Measurements from ENCODE around the gene PITPNM3. TPM values are rescaled to one million over a fixed set of nuclear protein-coding genes. Genes with fewer than 3 reads are reported as not detected.

PITPNM3 gene
- total and polyA plus RNA-seq, 2 experiments from 2014 or later: 1.0 to 1.5 TPM

DNA sequence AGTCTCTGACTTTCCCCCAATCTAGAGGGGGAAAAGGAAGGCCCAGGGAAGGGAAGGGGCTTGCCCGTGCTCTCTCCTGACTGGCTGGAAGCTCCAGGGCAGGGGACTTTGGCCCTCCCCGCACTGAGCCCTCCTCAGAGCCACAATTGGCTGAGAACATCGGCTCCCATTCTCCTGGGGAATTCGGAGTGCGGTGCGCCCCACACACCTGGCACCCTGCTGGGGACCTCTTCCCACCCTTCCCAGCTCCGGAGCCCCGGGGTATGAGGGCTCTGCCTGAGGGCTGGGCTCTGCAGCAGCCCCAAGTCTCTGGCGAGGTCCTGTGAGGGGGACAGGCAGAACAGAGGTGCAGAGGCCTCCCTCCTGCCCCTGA lies 76.1 kb downstream of the PITPNM3 start:
- H3K27ac ChIP-seq (ENCODE audit: low read depth): no peak overlapping the region
- no peaks in the 10 kb centered on the region for H3K9me2 ChIP-seq (ENCODE audit: insufficient read depth)
- H3K4me1 Mint-ChIP-seq: peaks cover 13% of the 10 kb centered on the region
- no peaks in the 10 kb centered on the region for H4K20me1 ChIP-seq (replicated peaks; ENCODE audit: insufficient read depth)
- ATAC-seq (peak; percentile 83), DNase-seq (ENCODE audit: low spot score) (peak; percentile 30)
- peak overlapping the region; percentile 69 for H2AFZ ChIP-seq
- no peak overlapping the region for H3K4me3 ChIP-seq
- H3K79me2 ChIP-seq (replicated peaks; ENCODE audit: insufficient read depth): no peaks in the 10 kb centered on the region
- H3K27me3 ChIP-seq (ENCODE audit: insufficient read depth): no peaks in the 10 kb centered on the region
- H3K27ac Mint-ChIP-seq: no peak overlapping the region
- H3K36me3 ChIP-seq (ENCODE audit: insufficient read depth): no peaks in the 10 kb centered on the region
- no peak overlapping the region for H3K4me2 ChIP-seq
- H3F3A ChIP-seq (replicated peaks; ENCODE audit: low read depth): no peaks in the 10 kb centered on the region
- H3K9me3 Mint-ChIP-seq: no peaks in the 10 kb centered on the region
- H3K4me1 ChIP-seq (ENCODE audit: insufficient read depth): 0 out of 2 replicates have a peak, but pooled peaks cover 3% of the 10 kb centered on the region
- no peaks in the 10 kb centered on the region for H3K36me3 Mint-ChIP-seq (ENCODE audit: low read depth)
- H3K27me3 Mint-ChIP-seq (ENCODE audit: insufficient read depth, low read depth, poor library complexity): peaks cover 16% of the 10 kb centered on the region
- H3K4me3 Mint-ChIP-seq: no peak overlapping the region
- TF ChIP-seq ZNF331 (CRISPR knock-in tag; IDR thresholded peaks at IDR 0.05; ENCODE audit: low read depth) (no peak), EZH2 (IDR thresholded peaks at IDR 0.05; ENCODE audit: low read depth, unreplicated experiment) (no peak), CREB1 (CRISPR knock-in tag; IDR thresholded peaks at IDR 0.05; ENCODE audit: low read depth) (no peak), JUNB (IDR thresholded peaks at IDR 0.05; ENCODE audit: unreplicated experiment) (no peak), EZH2phosphoT487 (IDR thresholded peaks at IDR 0.05; ENCODE audit: unreplicated experiment) (no peak), NANOG (IDR thresholded peaks at IDR 0.05; ENCODE audit: borderline replicate concordance) (no peak), POLR2AphosphoS5 (IDR thresholded peaks at IDR 0.05; ENCODE audit: low read depth) (no peak), STAT1 (IDR thresholded peaks at IDR 0.05; ENCODE audit: unreplicated experiment) (no peak), ZNF114 (CRISPR knock-in tag; IDR thresholded peaks at IDR 0.05) (no peak)
- TF ChIP-seq, protein P1, sequence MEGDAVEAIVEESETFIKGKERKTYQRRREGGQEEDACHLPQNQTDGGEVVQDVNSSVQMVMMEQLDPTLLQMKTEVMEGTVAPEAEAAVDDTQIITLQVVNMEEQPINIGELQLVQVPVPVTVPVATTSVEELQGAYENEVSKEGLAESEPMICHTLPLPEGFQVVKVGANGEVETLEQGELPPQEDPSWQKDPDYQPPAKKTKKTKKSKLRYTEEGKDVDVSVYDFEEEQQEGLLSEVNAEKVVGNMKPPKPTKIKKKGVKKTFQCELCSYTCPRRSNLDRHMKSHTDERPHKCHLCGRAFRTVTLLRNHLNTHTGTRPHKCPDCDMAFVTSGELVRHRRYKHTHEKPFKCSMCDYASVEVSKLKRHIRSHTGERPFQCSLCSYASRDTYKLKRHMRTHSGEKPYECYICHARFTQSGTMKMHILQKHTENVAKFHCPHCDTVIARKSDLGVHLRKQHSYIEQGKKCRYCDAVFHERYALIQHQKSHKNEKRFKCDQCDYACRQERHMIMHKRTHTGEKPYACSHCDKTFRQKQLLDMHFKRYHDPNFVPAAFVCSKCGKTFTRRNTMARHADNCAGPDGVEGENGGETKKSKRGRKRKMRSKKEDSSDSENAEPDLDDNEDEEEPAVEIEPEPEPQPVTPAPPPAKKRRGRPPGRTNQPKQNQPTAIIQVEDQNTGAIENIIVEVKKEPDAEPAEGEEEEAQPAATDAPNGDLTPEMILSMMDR (conservative IDR thresholded peaks at IDR 0.05; ENCODE audit: low read depth in 2 of 2): no peak
- TF ChIP-seq, protein P2, sequence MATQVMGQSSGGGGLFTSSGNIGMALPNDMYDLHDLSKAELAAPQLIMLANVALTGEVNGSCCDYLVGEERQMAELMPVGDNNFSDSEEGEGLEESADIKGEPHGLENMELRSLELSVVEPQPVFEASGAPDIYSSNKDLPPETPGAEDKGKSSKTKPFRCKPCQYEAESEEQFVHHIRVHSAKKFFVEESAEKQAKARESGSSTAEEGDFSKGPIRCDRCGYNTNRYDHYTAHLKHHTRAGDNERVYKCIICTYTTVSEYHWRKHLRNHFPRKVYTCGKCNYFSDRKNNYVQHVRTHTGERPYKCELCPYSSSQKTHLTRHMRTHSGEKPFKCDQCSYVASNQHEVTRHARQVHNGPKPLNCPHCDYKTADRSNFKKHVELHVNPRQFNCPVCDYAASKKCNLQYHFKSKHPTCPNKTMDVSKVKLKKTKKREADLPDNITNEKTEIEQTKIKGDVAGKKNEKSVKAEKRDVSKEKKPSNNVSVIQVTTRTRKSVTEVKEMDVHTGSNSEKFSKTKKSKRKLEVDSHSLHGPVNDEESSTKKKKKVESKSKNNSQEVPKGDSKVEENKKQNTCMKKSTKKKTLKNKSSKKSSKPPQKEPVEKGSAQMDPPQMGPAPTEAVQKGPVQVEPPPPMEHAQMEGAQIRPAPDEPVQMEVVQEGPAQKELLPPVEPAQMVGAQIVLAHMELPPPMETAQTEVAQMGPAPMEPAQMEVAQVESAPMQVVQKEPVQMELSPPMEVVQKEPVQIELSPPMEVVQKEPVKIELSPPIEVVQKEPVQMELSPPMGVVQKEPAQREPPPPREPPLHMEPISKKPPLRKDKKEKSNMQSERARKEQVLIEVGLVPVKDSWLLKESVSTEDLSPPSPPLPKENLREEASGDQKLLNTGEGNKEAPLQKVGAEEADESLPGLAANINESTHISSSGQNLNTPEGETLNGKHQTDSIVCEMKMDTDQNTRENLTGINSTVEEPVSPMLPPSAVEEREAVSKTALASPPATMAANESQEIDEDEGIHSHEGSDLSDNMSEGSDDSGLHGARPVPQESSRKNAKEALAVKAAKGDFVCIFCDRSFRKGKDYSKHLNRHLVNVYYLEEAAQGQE (IDR thresholded peaks at IDR 0.05; ENCODE audit: unreplicated experiment): no peak
- TF ChIP-seq, protein P3, sequence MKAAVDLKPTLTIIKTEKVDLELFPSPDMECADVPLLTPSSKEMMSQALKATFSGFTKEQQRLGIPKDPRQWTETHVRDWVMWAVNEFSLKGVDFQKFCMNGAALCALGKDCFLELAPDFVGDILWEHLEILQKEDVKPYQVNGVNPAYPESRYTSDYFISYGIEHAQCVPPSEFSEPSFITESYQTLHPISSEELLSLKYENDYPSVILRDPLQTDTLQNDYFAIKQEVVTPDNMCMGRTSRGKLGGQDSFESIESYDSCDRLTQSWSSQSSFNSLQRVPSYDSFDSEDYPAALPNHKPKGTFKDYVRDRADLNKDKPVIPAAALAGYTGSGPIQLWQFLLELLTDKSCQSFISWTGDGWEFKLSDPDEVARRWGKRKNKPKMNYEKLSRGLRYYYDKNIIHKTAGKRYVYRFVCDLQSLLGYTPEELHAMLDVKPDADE (IDR thresholded peaks at IDR 0.05): no peak
